GM10266 (cell line): ENCODE measurements around the gene KLHL18.

Experiments
- DNase-seq: peaks from one replicate; pipeline ENCODE4 v3.0.0; 2012; ENCODE audit errors: extremely low spot score
- CTCF ChIP-seq: IDR thresholded peaks from 2 replicates; pipeline ENCODE4 v1.5.1; 2012; ENCODE audit warnings: mild to moderate bottlenecking, low read depth; ENCODE audit not compliant: control insufficient read depth, insufficient read depth; ENCODE audit errors: missing control alignments

KLHL18 gene

GRCh38 chr3:47385007-47385406 lies 102.3 kb downstream of the KLHL18 start:
- DNase-seq: no peak

GRCh38 chr3:47385796-47386195 lies 103.1 kb downstream of the KLHL18 start:
- DNase-seq: no peak
- TF ChIP-seq CTCF: no peak

More at GRCh38 chr3:47385007-47385406, 102.3 kb downstream of the KLHL18 start:
- no peak for TF ChIP-seq CTCF

- no peak for DNase-seq
- no peak for TF ChIP-seq CTCF
These were observed 110.2 kb downstream of the KLHL18 start for GRCh38 chr3:47392933-47393332.

- TF ChIP-seq CTCF: no peak
- DNase-seq: no peak
These were observed 111.6 kb downstream of the KLHL18 start for GRCh38 chr3:47394140-47394870.

- no peak for TF ChIP-seq CTCF
- no peak for DNase-seq
These were observed 112.1 kb downstream of the KLHL18 start for GRCh38 chr3:47394881-47395280.
